GM12874 (cell line): ENCODE data around the gene ANKRD33B.

Experiments used
- TF ChIP-seq, protein P1 (sequence below): IDR thresholded peaks from 2 replicates; pipeline ENCODE4 v1.5.1; 2011; ENCODE audit warnings: low read depth, mild to moderate bottlenecking, control low read depth, low read length, moderate library complexity; ENCODE audit not compliant: insufficient read depth

ANKRD33B gene

GRCh38 chr5:10660720-10661387, 97.0 kb downstream of the ANKRD33B start:
- TF ChIP-seq, protein P1, sequence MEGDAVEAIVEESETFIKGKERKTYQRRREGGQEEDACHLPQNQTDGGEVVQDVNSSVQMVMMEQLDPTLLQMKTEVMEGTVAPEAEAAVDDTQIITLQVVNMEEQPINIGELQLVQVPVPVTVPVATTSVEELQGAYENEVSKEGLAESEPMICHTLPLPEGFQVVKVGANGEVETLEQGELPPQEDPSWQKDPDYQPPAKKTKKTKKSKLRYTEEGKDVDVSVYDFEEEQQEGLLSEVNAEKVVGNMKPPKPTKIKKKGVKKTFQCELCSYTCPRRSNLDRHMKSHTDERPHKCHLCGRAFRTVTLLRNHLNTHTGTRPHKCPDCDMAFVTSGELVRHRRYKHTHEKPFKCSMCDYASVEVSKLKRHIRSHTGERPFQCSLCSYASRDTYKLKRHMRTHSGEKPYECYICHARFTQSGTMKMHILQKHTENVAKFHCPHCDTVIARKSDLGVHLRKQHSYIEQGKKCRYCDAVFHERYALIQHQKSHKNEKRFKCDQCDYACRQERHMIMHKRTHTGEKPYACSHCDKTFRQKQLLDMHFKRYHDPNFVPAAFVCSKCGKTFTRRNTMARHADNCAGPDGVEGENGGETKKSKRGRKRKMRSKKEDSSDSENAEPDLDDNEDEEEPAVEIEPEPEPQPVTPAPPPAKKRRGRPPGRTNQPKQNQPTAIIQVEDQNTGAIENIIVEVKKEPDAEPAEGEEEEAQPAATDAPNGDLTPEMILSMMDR, result no peak

DNA sequence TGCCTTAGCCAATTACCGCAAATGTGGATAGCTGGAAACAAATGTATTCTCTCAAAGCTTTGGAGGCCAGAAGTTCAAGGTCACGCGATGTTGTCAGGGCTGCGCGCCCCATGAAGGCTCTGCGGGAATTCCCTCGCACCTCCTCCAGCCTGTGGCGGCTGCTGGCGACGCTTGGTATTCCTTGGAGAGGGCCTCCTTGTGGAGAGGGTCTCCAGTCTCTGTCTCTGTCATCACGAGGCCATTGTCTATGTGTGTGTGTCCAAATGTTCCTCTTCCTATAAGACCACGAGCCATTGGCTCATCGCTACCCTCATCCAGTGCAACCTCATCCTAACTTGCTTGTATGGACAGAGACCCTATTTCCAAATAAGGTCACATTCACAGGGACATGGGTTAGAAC, 97.5 kb downstream of the ANKRD33B start:
- TF ChIP-seq, protein P1, result no peak

GRCh38 chr5:10662083-10662482, 98.2 kb downstream of the ANKRD33B start:
- TF ChIP-seq, protein P1, result no peak

- TF ChIP-seq, protein P1, result no peak
Observed at GRCh38 chr5:10662661-10663488, 99.0 kb downstream of the ANKRD33B start.

DNA sequence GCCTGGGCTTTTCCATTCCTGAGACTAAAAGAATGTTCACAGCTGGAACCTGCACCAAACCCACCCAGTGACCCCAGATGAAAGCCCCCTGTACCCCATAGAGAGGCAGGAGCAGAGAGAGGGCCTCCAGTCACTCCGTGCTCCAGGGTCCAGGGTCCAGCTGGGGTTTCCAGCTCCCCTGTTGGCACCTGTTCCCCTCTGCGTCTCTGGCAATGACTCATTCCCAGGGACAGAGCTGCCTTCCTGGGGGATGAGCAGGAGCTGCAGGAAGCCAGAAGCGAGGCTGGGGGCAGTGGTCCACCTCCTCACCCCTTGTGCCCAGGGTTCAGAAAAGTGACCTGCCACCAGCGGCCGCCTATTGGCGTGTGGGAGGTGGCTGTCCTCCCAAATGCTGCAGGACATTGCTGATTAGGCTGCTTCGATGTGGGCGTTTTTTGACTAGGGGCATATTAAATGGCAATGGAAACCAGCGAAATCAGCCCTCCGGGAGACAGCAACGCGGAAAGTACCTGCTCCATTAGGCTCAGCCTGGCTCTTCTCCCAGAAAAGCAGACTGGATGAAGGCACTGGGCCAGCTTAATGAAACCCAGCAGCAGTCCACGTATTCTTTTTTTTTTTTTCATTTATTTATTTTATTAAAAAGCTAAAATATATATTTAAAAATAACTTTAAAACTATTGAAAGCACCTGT, 99.8 kb downstream of the ANKRD33B start:
- TF ChIP-seq, protein P1, result no peak

DNA sequence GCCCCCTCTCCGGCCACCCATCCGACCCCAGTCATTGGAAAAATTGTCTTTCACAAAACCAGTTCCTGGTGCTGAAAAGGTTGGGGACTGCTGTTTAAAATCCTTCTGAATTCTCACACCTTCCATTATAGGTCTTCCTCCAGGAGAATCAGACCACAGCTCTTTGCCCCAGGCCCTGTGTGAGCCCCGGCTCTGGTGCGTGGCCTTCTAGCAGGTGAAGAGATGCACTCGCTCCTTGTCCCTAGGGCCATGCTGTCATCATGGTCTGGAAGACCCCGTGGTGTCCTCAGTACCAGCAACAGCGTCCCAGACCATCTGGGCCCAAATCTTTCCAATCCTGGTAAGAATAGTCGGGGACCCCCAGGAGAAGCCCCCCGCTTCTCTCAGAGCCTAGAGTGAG, 101.9 kb downstream of the ANKRD33B start:
- TF ChIP-seq, protein P1, result no peak

DNA sequence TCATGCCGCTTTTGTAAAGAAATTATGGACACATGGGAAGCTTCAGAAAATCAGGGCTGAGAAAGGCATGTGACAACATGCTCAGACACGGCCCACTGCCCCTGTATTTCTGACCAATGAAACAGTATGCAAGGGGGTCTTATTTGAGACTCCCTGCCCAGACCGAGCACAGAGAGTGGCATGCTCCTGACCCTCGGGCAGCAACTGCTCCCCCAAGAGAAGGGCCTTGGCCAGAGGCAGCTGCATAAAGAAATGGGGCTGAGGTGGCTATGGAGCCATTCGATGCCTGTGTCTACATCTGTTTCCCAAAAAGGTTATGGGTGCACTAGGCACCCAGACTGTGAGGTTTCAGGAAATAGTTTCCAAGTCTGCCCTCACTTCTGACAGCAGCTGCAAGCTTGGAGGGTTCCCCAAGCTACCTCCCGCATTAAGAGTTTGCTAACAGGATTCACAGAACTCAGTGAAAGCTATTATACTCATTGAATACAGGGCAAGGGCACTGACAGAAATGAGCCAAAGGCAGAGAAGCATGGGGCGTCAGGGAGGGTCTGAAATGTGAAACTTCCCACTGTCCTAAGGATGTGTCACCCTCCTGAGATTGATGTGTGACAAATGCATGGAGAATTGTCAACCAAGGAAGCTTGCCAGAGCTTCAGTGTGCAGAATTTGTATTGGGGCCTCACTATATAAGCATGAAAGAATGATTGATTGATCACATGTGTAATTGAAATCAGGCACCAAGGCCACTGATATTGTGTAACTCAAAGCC, 102.8 kb downstream of the ANKRD33B start:
- TF ChIP-seq, protein P1, result no peak
